ENCODE data around the gene UFD1.

Gene UFD1

GRCh38 chr22:19516378-19517170, 37.6 kb upstream of the UFD1 start:
- DNase-seq (ENCODE audit: low read depth): no peak

- no peak for DNase-seq (ENCODE audit: low read depth)
Measured at GRCh38 chr22:19515654-19516377, 36.8 kb upstream of the UFD1 start.

- DNase-seq (ENCODE audit: low read depth): no peak
Measured at GRCh38 chr22:19514831-19515565, 36.0 kb upstream of the UFD1 start.

- no peak for DNase-seq (ENCODE audit: low read depth)
Measured at GRCh38 chr22:19513823-19514222, 34.8 kb upstream of the UFD1 start.

GRCh38 chr22:19510919-19511341, 31.9 kb upstream of the UFD1 start:
- DNase-seq (ENCODE audit: low read depth): no peak

GRCh38 chr22:19509923-19510322, 30.9 kb upstream of the UFD1 start:
- no peak for DNase-seq (ENCODE audit: low read depth)

- no peak for DNase-seq (ENCODE audit: low read depth)
Measured at GRCh38 chr22:19509191-19509590, 30.2 kb upstream of the UFD1 start.

GRCh38 chr22:19508024-19508776, 29.2 kb upstream of the UFD1 start:
- no peak for DNase-seq (ENCODE audit: low read depth)

- no peak for DNase-seq (ENCODE audit: low read depth)
Measured at GRCh38 chr22:19507534-19507861, 28.5 kb upstream of the UFD1 start.

GRCh38 chr22:19506212-19506611, 27.2 kb upstream of the UFD1 start:
- no peak for DNase-seq (ENCODE audit: low read depth)

GRCh38 chr22:19505735-19506126, 26.7 kb upstream of the UFD1 start:
- no peak for DNase-seq (ENCODE audit: low read depth)

- DNase-seq (ENCODE audit: low read depth): no peak
Measured at GRCh38 chr22:19504900-19505734, 26.1 kb upstream of the UFD1 start.

GRCh38 chr22:19503869-19504268, 24.9 kb upstream of the UFD1 start:
- DNase-seq (ENCODE audit: low read depth): no peak

- DNase-seq (ENCODE audit: low read depth): no peak
Measured at GRCh38 chr22:19503367-19503766, 24.4 kb upstream of the UFD1 start.

GRCh38 chr22:19501897-19502447, 23.0 kb upstream of the UFD1 start:
- DNase-seq (ENCODE audit: low read depth): no peak

GRCh38 chr22:19499880-19500242, 20.9 kb upstream of the UFD1 start:
- DNase-seq (ENCODE audit: low read depth): no peak

- DNase-seq (ENCODE audit: low read depth): no peak
Measured at GRCh38 chr22:19499236-19499879, 20.4 kb upstream of the UFD1 start.

- DNase-seq (ENCODE audit: low read depth): no peak
Measured at GRCh38 chr22:19498866-19499190, 19.8 kb upstream of the UFD1 start.

- no peak for DNase-seq (ENCODE audit: low read depth)
Measured at GRCh38 chr22:19498154-19498865, 19.3 kb upstream of the UFD1 start.

GRCh38 chr22:19497245-19497644, 18.3 kb upstream of the UFD1 start:
- DNase-seq (ENCODE audit: low read depth): no peak

Measured in T-helper 22 cell (primary cell).